B cell (primary cell): Measurements from ENCODE around the gene PCNX4.

Experiments used
- CTCF ChIP-seq: fragments of 200-600 bp; IDR thresholded peaks from one replicate; pipeline ENCODE4 v1.8.0; 2022; ENCODE audit warnings: antibody characterized with exemption, mild to moderate bottlenecking
- EZH2 ChIP-seq: IDR thresholded peaks from 2 replicates; pipeline ENCODE4 v1.6.1; 2012; ENCODE audit warnings: borderline replicate concordance, low read depth, mild to moderate bottlenecking, moderate library complexity, low read length; ENCODE audit not compliant: insufficient read depth, poor library complexity, severe bottlenecking

GRCh38 chr14:60175255-60175902 lies 83.7 kb downstream of the PCNX4 start:
- no peak for TF ChIP-seq CTCF
- TF ChIP-seq EZH2, result no peak
